Activated CD4-positive, alpha-beta T cell treated with anti-CD3 and anti-CD28 coated beads, Interleukin-2, Interleukin-4, amounts not matched to agents 100 ng/mL and 50 ng/mL, durations not matched to agents 16 hours and 8 hours (primary cell): ENCODE results near the gene LIMS2.

ENCODE experiments used
- DNase-seq: peaks from one replicate; pipeline ENCODE4 v3.0.0-alpha.2; 2020; ENCODE audit warnings: low spot score

Gene LIMS2

GRCh38 chr2:127701193-127701650 lies 25.9 kb upstream of the LIMS2 start, which contains the start of gene SFT2D3:
TSS of gene SFT2D3 (plus strand) at chr2:127701497. CDS start at chr2:127701529, 32 bp downstream.
- peak; percentile 94 for DNase-seq

- DNase-seq: peak; percentile 19
These were observed 25.3 kb upstream of the LIMS2 start for GRCh38 chr2:127700527-127701192.

DNA sequence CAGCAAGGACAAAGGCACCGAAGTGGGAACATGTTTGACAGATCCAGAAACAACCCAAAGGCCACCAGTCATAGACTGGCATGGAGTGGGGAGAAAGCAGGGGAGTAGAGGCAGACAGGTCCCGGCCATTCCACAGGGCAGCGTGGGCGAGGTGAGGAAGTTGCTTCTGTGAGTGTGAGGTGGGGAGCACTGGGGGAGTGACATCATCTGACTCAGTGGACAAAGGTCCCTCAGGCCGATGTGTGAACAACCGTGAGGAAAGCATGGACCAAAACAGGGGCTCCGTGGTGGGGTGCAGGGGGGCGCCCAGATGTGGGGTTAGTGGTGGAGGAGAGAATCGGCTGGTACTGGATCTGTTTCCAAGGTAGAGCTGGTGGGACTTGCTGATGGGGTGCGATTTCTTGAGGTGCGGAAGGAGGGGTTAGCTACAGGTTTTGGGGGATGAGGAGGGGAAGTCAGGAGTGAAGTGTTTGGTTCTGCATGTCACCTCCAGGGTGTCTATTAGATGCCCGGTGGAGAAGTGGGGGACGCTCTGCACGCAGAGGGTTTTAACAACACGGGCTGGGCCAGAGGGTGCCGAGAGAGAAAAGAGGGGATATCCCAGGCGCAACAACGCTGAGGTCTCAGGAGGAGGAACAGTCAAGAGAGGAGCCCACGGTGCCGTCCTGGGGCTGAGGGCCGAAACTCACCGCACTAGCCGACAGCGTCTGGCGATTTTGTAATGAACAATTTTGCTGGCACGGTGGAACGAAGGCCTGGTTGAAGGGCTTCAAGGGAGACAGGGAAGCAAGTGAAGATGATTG lies 23.4 kb upstream of the LIMS2 start:
- DNase-seq: no peak

DNA sequence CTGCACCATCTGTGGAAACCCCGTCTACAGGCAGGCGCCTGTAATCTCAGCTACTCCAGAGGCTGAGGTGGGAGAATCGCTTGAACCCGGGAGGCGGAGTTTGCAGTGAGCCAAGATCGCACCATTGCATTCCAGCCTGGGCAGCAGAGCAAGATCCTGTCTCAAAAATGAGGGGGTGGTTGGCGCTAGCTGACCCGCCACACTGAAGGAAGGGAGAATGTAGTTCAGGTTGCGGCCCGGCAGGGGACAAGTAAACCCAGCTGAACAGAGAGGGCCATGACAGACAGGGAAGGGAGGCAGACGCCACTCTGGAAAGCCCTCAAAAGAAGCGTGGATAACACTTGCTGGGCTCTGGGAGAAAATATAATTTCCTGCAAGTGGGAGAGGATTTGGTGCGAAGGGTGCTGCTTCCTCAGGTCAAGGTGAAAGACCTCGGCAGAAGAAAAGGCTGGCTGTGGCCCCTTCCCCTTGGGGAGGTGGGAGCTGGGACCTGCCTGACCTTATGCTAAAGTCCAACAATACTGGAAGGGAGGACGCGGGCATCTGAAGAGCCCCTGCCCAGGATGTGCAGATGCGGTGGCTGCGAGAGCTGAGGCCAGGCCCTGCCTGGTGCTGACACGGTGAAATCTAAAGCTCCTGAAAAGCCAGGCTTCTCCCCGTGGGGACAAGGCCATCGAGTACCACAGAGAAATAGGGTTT lies 22.3 kb upstream of the LIMS2 start:
- DNase-seq: no peak

DNA sequence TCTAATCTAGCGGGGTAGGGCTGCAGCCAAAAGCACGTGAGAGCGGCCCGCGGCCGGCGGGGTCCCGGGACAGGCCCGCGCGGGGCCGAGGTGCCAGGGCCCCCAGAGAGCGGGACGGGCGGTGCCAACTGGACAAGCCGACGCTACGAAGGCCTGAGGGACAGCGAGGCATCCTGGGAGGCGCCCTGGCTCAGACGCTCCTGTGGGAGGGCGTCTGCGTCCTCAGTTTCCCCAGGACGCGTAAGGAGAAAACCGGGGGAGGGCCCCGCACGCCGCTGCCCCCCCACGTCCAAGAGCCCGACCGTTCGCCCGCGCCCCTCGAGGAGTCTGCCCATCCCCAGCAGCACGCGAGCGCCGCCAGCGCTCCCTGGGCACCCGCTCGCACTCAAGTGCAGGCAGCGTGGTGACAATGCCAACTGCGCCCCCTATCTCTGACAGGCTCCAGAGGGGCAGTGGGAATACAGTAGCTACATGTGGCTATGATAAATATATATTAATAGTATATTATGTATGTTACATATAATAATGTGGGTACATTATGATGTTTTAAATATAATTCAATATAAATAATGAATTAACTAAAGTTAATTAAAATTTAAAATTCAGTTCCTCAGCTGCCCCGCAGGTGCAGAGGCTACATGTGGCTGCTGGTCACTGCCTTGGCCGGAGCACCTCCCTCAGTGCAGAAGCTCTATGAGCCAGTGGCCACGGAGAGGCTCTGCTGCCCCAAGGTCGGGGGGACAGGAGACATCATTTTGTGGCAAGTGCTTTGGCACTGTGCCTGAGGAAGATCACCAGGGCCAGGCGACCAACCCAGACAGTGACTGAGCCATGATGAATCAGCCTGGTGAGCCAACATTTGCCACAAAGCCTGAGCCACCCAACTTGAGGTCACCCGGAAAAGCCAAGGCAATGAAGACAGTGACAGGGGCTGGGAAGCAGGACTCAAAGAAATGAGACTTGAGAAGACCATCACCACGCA lies 20.5 kb upstream of the LIMS2 start:
- peak; percentile 48 for DNase-seq

- no peak for DNase-seq
These were observed 19.7 kb upstream of the LIMS2 start for GRCh38 chr2:127694986-127695385.

DNA sequence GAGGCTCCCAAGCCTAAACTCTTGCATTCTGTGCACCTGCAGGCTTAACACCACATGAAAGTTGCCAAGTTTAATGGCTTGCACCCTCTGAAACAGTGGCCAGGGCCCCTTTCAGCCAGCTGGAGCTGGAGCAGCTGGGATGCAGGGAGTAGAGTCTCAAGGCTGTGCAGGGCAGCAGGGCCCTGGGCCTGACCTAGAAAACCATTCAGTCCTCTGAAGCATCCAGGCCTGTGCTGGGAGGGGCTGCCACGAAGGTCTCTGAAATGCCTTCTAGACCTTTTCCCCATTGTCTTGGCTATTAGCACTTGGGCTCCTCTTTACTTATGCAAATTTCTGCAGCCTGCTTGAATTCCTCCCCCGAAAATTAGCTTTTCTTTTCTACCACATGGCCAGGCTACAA lies 15.4 kb upstream of the LIMS2 start:
- DNase-seq: no peak

- no peak for DNase-seq
These were observed 13.1 kb upstream of the LIMS2 start for GRCh38 chr2:127688405-127688804.

GRCh38 chr2:127685410-127686080 lies 10.2 kb upstream of the LIMS2 start:
- no peak for DNase-seq

- no peak for DNase-seq
These were observed 8.4 kb upstream of the LIMS2 start for GRCh38 chr2:127683757-127684156.

DNA sequence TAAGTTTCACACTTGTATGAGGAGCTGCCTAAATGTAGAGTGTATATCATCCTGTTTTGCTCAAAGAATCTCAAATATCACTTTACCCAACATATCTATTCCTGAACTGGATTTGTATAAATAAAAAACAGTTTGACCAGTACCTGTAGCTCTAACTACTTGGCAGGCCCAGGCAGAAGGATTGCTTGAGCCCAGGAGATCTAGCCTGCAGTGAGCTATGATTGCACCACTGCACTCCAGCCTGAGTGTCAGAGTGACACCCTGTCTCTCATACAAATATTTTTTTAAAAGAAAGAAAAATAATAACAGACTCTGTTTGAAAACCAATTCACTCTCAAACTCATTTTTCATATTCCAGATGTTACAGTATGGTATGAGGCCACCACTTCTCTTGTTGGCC lies 7.7 kb upstream of the LIMS2 start:
- no peak for DNase-seq

DNA sequence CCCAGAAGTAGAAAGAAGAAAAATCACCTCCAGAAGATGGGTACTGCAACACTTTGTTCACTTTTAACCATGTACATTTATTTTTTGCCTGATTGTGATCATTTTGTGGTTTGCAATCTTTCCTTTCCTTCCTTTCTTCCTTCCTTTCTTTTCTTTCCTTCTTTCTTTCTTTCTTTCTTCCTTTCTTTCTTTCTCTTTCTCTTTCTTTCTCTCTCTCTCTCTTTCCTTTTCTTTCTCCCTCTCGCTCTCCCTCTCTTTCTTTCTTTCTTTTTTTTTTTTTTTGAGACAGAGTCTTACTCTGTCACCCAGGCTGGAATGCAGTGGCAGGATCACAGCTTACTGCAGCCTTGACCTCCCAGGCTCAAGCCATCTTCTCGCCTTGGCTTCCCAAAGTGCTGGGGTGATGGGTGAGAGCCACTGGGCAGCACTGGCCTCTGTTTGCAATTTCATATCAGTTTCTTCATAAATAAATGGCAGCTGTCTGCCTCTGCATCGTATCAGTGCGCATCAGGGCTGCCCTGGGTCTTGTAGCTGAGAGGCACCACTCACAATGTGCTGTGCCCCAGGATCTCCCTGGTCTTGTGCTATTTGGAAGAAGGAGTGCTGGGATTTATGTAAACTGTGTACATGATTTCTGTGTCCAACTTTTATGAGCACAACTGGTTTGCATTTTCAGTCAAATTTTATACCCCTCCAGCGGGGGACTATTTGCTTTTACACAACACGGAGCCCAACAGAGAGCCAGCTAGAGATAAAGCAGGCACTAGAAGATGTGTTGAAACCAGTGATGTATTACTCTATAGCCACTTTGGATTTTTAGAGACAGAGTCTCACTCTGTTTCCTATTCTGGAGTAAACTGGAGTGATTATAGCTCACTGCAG lies 6.9 kb upstream of the LIMS2 start:
- DNase-seq: no peak

DNA sequence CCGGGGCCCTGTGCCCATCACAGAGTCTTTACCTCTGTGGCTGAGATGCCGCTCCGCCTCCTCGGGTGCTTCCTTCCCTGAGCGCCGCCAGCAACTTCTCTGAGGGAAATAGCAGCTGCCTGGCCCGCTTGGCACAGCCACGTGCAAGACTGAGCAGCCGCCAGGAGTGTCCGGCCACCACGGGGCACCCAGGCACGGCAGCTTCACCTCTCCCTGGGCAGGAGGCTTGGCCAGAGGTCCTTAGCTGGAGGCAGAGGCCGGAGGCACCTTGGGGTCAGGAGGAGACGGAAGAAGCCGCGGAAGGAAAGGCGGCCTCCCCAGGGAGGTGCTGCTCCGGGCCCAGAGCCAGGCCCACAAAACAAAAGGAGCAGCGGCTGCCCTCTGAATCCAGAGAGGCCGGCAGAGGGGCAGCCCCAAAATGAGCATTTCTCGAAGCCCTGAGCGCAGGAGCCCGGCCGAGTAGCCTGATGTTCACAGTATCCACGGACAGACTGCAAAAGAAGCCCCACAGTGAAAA lies 6.0 kb upstream of the LIMS2 start:
- no peak for DNase-seq

- DNase-seq: no peak
These were observed 5.5 kb upstream of the LIMS2 start for GRCh38 chr2:127680706-127681287.

DNA sequence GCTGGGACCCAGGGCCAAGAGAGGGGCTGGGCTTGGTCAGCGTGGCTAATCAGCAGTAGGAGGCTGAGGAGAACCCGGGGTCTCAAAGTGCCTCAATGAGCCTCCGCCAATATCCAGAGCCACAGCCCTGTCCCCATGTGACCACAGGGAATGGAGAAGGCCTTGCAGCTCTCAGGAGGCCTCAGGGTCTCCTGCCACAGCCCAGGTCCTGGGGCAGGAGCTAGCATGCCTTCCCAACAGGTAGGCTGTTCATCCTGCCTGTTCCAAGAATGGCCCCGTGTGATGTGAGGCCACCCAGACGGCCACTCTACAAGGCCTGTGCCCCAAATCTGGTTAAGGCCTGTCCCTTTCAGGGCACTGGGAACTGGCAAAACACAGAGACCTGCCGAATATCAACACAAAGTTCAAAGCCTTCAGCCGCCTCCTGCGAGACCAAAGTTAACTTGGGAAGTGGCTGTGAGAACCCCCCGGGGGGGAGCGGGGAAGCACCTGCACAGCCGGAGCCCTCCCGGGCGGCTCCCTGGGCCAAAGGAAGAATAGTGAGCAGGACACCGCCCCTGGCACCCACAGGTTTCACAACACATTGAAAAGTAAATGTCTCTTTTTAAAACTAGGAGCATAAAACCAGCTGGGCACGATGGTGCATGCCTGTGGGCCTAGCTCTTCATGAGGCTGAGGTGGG lies 4.5 kb upstream of the LIMS2 start:
- no peak for DNase-seq

GRCh38 chr2:127678991-127679390 lies 3.7 kb upstream of the LIMS2 start:
- no peak for DNase-seq

DNA sequence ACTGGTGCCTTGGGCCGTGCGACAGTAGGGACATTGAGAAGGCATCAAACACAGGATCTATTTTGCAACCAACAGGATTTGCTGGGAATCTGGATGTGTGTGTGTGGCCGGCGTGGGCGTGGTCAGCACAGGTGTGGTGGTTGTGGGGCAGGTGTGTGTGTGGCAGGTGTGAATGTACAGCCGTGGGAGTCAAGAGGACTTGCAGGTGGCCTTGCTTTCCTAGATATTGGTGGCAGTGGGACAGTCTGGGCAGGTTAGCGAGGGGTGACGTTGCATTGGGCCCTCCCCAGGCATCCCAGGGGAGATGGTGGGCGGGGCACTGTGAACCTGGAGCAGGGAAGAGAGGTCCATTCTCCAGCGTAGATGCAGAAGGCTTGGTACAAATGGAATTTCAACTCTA lies 3.2 kb upstream of the LIMS2 start:
- no peak for DNase-seq

DNA sequence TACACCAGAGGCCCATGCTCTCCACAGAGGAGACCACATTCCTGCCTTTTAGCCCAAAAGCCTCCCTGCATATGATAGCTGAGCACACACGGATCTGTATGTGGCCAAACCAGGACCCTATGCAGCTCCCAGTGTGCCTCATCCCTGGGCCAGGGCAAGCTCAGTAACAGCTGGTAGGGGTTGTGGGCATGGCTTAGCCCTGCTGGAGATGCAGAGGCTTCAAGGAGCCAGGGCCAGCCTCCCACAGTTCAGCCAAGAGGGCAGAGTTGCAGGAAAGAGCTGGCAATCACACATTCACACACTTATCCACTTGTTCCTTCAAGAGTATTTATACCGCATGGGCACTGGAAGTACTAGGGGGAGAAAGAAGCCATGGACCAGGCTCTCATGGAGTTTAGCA lies 1.6 kb upstream of the LIMS2 start:
- no peak for DNase-seq
